Smooth muscle cell (in vitro differentiated cells): ENCODE results near the gene SMIM38. TPM values are rescaled to one million over a fixed set of nuclear protein-coding genes. Genes with fewer than 3 reads are reported as not detected.

Experiments
- DNase-seq: peaks from one replicate; lab custom pipeline; 2025; ENCODE audit not compliant: unreplicated experiment; lab: John Stamatoyannopoulos, UW
- H2AFZ ChIP-seq: fragments of 200-600 bp; sonication (generic); 2 replicates; pipeline ENCODE4 v1.6.0; 2016; ENCODE audit warnings: antibody characterized with exemption, low read depth, mild to moderate bottlenecking
- H3F3A ChIP-seq: fragments of 200-600 bp; sonication (generic); 2 replicates; pipeline ENCODE4 v1.6.0; 2017; ENCODE audit warnings: antibody characterized with exemption, low read depth
- H3K27ac ChIP-seq: fragments of 200-600 bp; sonication (generic); 2 replicates; pipeline ENCODE4 v1.5.1; 2016; ENCODE audit warnings: low read depth, mild to moderate bottlenecking
- H3K27me3 ChIP-seq: fragments of 200-600 bp; sonication (generic); 2 replicates; pipeline ENCODE4 v1.6.1; 2016; ENCODE audit warnings: low read depth, mild to moderate bottlenecking
- H3K36me3 ChIP-seq: fragments of 200-600 bp; sonication (generic); 2 replicates; pipeline ENCODE4 v1.5.1; 2016; ENCODE audit warnings: low read depth
- H3K4me1 ChIP-seq: fragments of 200-600 bp; sonication (generic); 2 replicates; pipeline ENCODE4 v1.5.1; 2016; ENCODE audit warnings: low read depth
- H3K4me2 ChIP-seq: fragments of 200-600 bp; sonication (generic); 2 replicates; pipeline ENCODE4 v1.6.0; 2016; ENCODE audit warnings: mild to moderate bottlenecking
- H3K4me3 ChIP-seq: fragments of 200-600 bp; sonication (generic); 2 replicates; pipeline ENCODE4 v1.5.1; 2016; ENCODE audit warnings: mild to moderate bottlenecking
- H3K79me2 ChIP-seq: fragments of 200-600 bp; sonication (generic); 2 replicates; pipeline ENCODE4 v1.6.0; 2016; ENCODE audit warnings: low read depth, mild to moderate bottlenecking
- H3K9ac ChIP-seq: fragments of 200-600 bp; sonication (generic); 2 replicates; pipeline ENCODE4 v1.6.0; 2016; ENCODE audit warnings: low read depth
- H3K9me3 ChIP-seq: fragments of 200-600 bp; sonication (generic); replicated peaks from 2 replicates; pipeline ENCODE4 v1.5.1; 2016; ENCODE audit warnings: low read depth
- H4K20me1 ChIP-seq: fragments of 200-600 bp; sonication (generic); 2 replicates; pipeline ENCODE4 v1.6.0; 2016; ENCODE audit warnings: low read depth
- WGBS: methylation state at CpG from one replicate; pipeline ENCODE4 v1.1.7; 2016; ENCODE audit warnings: low lambda C conversion rate; 5-methylcytosine and 5-hydroxymethylcytosine counted together
- polyA plus RNA-seq: library from polyadenylated mRNA; unstranded; fragments of >200 nt; fragmentation: Nextera tagmentation; extraction: Ambion mirVana; gene quantifications from 2 replicates; pipeline ENCODE4 v1.2.1, GENCODE V29; 2016
- total RNA-seq: library from RNA; depleted of rRNA; stranded (reverse); fragments of >200 nt; gene quantifications from 2 replicates; pipeline ENCODE4 v1.2.3, GENCODE V29; 2014
- TF ChIP-seq, protein P1 (sequence below): fragments of 200-600 bp; sonication (generic); IDR thresholded peaks from 2 replicates; pipeline ENCODE4 v1.5.1; 2017; ENCODE audit warnings: borderline replicate concordance, mild to moderate bottlenecking, antibody characterized with exemption; ENCODE audit not compliant: insufficient read depth, poor library complexity, severe bottlenecking

The SMIM38 gene
- total and polyA plus RNA-seq, 2 experiments from 2014 or later = 0.27 TPM; not detected in 1

DNA sequence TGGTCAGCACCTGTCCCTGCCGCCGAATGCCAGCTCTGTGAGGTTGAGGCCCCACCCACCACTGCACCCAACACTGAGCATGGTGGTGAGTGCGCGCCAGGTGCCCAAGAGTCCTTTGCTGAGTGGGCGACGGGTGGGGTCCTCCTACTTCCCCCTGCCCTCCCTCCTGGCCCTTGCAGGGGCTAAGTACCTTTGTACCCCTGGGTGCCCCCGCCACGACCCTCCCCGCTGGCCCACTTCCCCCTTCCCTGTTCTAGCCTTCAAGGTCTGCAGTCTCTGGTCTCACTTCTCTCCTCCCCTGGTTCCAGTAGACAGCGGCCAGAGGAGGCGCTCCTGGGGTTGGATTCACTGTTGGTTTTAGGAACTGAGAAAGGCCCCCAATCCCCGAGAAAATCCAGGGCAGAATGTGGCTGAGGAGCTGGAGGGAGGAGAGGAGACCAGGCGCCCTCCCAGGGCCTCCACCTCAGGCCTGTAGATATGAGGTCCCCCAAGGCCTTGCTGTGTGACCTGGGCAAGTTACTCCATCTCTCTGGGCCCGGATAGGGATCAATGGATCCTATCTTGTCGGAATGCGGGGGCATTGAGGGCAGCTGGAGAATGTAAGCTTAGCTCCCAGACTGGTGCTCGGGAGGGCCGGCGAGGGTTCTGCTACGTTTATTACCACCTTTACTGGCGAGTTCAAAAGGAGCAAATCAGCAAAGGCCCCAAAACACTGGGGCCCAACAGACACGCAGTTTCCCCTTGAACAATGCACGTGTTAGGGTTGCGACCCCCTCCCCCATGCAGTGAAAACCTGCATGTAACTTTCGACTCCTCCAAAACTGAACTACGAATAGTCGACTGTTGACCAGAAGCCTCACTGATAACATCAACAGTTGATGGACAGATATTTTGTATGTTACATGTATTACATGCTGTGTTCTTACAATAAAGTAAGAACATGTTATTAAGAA, 31.9 kb upstream of the SMIM38 start:
- peaks cover 8% of the 10 kb centered on the region for H3K4me1 ChIP-seq
- no peak overlapping the region for H3K27ac ChIP-seq
- no peak for DNase-seq
- no peak overlapping the region for H3K9ac ChIP-seq
- H3K4me3 ChIP-seq = no peak overlapping the region
- H3K36me3 ChIP-seq = no peaks in the 10 kb centered on the region
- H2AFZ ChIP-seq = no peak overlapping the region
- H3K4me2 ChIP-seq = peak overlapping the region; percentile 80
- 75% methylated on average over 26 of the region's 27 CpGs for WGBS
- H3K79me2 ChIP-seq = no peaks in the 10 kb centered on the region
- H3K9me3 ChIP-seq = no peaks in the 10 kb centered on the region
- H4K20me1 ChIP-seq = no peaks in the 10 kb centered on the region
- H3F3A ChIP-seq = no peaks in the 10 kb centered on the region
- TF ChIP-seq, protein P1, sequence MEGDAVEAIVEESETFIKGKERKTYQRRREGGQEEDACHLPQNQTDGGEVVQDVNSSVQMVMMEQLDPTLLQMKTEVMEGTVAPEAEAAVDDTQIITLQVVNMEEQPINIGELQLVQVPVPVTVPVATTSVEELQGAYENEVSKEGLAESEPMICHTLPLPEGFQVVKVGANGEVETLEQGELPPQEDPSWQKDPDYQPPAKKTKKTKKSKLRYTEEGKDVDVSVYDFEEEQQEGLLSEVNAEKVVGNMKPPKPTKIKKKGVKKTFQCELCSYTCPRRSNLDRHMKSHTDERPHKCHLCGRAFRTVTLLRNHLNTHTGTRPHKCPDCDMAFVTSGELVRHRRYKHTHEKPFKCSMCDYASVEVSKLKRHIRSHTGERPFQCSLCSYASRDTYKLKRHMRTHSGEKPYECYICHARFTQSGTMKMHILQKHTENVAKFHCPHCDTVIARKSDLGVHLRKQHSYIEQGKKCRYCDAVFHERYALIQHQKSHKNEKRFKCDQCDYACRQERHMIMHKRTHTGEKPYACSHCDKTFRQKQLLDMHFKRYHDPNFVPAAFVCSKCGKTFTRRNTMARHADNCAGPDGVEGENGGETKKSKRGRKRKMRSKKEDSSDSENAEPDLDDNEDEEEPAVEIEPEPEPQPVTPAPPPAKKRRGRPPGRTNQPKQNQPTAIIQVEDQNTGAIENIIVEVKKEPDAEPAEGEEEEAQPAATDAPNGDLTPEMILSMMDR = no peak
- no peaks in the 10 kb centered on the region for H3K27me3 ChIP-seq

DNA sequence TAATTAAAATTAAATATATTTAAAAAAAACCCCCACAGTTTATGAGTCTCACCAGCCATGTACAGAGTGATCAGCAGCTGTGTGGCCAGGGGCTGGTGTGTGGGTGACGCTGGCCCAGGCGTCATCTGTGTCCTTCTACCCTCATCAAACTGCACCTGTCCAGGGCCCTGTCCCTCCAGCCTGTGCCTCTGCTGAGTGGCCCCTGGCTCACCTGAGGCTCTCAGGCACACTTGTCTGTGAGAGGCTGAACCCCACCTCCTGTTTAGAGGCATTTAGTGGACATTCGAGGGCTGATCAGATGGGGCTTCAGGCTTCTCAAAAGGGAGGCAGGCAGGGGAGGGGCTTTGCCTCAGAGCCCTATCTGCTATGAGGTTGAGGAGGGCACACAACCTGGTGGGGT, 29.9 kb upstream of the SMIM38 start:
- TF ChIP-seq, protein P1 = no peak
- no peak overlapping the region for H3K4me3 ChIP-seq
- H3K27me3 ChIP-seq = no peaks in the 10 kb centered on the region
- no peak overlapping the region for H3K9ac ChIP-seq
- H3F3A ChIP-seq = no peaks in the 10 kb centered on the region
- no peaks in the 10 kb centered on the region for H3K9me3 ChIP-seq
- no peak overlapping the region for H3K27ac ChIP-seq
- no peak overlapping the region for H3K4me2 ChIP-seq
- no peak for DNase-seq
- H3K36me3 ChIP-seq = no peaks in the 10 kb centered on the region
- H4K20me1 ChIP-seq = no peaks in the 10 kb centered on the region
- WGBS = 98% methylated on average over 3 of the region's 3 CpGs
- no peak overlapping the region for H2AFZ ChIP-seq
- peaks cover 8% of the 10 kb centered on the region for H3K4me1 ChIP-seq
- no peaks in the 10 kb centered on the region for H3K79me2 ChIP-seq

DNA sequence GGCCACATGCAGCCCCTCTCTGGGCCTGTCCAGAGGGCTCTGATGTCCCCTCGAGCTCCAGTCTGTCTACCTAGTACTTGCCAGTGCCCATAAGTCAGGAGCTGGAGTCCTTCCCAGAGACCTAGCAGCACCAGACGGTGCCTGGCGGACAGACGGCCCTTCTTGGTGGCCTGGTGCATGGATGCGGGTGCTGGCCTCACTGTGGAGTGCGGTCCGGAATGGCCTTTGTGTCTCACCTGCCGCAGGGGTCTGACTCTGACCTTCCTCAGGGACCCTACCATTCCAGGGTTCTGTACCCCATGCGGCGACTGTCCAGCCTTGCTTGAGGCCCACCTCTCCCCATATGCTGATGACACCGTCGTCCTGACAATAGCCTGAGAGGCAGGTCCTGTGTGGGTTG, 29.4 kb upstream of the SMIM38 start:
- Histone ChIP-seq H2AFZ (no peak overlapping the region), H3K9ac (no peak overlapping the region), H3K4me1 (peaks cover 8% of the 10 kb centered on the region), H3F3A (no peaks in the 10 kb centered on the region), H3K4me3 (no peak overlapping the region), H3K27ac (no peak overlapping the region), H3K9me3 (no peaks in the 10 kb centered on the region), H3K27me3 (no peaks in the 10 kb centered on the region), H4K20me1 (no peaks in the 10 kb centered on the region), H3K4me2 (no peak overlapping the region), H3K36me3 (no peaks in the 10 kb centered on the region), H3K79me2 (no peaks in the 10 kb centered on the region)
- DNase-seq = no peak
- TF ChIP-seq, protein P1 = no peak
- WGBS = 98% methylated on average over 12 of the region's 12 CpGs
